Activated CD8-positive, alpha-beta memory T cell treated with anti-CD3 and anti-CD28 coated beads for 4 hours (primary cell): ENCODE results near the gene USP34.

ENCODE experiments used
- DNase-seq, 2 donors: peaks; one replicate each; pipeline ENCODE4 v3.0.0-alpha.2; 2020; ENCODE audit warnings: low read depth in 2 of 2

Gene USP34

DNA sequence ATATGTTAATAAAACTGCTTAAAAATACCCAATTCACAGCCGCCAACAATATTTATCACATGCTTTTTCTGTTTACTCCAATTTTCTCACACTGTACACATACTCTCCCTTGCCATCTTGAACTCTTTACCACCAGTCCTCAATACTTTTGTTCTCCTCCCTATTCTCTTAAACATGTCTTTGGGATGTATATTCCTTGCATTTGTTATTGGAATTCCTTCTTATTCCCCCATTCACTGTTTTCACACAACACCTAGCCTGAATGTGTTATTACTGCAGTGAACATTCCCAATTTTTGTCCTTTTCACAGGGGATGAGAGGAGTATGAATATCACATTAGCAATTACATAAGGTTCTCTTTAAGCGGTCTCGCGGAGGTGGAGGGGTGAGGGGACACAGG, 94.7 kb downstream of the USP34 start:
- no peak for DNase-seq

DNA sequence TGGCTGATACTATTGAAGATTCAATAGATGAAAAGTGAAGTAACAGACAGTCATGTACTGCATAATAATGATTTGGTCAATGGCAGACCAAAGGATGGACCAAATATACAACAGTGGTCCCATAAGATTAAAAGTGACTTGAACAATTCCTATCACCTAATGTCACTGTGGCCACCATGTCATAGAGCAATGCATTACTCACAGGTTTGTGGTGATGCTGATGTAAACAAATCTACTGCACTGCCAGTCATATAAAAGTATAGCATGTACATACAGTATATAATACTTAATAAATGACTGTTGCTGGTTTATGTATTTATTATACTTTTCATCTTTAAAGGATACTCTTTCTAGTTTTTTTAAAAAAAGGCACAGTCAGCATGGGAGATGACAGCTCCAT, 99.9 kb downstream of the USP34 start:
- DNase-seq: no peak

DNA sequence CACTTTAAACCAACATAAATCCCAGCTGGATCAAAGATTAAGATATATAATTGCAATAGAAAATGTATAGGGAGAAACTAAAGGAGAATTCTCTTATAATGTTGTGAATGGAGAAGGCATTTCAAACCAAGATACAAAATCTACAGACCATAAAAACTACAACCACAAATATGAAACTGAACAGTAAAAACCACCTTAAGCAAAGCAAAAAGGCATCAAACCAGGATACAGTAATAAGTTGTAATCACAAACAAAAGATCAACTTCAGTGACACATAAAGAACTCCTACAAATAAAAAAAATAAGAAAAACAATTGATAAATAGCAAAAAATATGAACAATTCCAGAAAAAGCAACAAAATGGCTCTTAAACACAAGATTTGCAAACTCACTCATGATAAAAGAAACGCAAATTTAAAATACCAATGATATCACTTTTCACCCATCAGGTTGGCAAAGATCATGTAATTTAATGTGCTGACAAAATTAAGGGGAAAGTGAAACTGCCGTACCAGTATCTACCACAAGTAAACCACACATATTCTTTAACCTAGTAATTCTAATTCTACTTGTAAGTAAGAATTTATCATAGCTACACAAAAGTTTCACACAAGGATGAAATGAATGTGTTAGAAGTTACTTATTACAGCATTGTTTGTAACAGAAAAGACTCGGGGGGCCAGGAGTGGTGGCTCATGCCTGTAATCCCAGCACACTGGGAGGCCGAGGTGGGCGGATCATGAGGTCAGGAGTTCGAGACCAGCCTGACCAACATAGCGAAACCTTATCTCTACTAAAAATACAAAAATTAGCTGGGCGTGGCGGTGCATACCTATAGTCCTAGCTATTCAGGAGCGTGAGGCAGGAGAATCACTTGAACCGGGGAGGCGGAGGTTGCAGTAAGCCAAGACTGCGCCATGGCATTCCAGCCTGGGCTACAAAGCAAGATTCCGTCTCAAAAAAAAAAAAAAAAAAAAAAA, 101.9 kb downstream of the USP34 start:
- DNase-seq: no peak

DNA sequence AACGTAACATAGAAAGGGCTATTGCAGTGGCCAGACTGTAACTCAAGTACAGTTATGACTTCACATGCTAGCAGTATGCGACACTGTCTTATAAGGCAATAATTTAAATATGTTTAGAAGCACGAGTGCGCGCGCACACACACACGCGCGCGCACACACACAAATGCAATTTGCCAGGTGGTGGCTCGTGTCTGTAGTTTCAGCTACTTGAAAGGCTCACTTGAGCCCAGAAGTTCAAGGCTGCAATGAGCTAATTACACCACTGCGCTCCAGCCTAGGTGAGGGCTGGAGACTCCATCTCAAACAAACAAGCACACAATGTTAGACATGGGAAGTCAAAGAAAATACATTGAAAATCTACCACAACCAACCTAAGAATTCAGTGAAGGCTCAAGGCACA, 103.7 kb downstream of the USP34 start:
- no peak for DNase-seq

- DNase-seq: no peak
Measured at GRCh38 chr2:61363580-61363979, 107.3 kb downstream of the USP34 start.

DNA sequence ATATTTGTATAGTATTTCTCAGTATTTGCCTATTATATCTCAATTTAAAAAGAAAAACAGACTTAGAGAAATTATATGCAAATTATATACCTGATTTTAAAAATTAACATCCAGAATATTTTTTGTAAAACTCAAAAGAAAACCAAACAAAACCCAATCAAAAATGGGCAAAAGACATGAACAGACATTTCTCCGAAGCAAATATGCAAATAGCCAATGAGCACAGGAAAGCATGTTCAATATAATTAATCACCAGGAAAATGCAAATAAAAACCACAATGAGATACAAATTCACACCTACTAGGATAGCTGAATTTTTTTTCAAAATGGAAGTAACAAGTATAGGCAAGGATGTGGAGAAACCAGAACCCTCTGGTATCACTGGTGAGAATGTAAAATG, 108.0 kb downstream of the USP34 start:
- no peak for DNase-seq

DNA sequence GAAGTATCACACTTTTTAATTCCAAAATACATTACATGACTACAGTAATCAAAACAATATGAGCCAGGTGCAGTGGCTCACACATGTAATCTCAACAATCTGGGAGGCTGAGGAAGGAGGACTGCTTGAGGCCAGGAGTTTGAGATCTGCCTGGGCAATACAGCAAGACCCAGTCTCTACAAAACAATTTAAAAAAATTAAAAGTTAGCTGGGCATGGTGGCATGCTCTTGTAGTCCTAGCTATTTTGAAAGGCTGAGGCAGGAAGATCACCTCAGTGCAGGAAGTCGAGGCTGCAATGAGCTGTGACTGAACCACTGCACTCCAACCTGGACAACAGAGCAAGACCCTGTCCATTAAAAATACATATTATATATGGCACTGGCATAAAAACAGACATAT, 109.8 kb downstream of the USP34 start:
- no peak for DNase-seq

- DNase-seq: no peak
Measured at GRCh38 chr2:61359058-61359457, 111.8 kb downstream of the USP34 start.

DNA sequence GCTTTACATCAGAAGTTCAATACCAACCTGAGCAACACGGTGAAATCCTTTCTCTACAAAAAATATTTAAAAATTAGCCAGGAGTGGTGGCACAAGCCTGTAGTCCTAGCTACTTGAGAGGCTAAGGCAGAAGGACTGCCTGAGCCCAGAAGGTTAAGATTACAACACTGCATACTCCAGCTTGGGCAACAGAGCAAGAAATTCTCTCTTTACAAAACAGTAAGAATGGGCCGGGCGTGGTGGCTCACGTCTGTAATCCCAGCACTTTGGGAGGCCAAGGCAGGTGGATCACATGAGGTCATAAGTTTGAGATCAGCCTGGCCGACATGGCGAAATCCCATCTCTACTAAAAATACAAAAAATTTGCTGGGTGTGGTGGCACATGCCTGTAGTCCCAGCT, 113.2 kb downstream of the USP34 start:
- no peak for DNase-seq

GRCh38 chr2:61356958-61357350, 113.9 kb downstream of the USP34 start:
- DNase-seq: no peak

- DNase-seq: no peak
Measured at GRCh38 chr2:61356261-61356957, 114.5 kb downstream of the USP34 start.

DNA sequence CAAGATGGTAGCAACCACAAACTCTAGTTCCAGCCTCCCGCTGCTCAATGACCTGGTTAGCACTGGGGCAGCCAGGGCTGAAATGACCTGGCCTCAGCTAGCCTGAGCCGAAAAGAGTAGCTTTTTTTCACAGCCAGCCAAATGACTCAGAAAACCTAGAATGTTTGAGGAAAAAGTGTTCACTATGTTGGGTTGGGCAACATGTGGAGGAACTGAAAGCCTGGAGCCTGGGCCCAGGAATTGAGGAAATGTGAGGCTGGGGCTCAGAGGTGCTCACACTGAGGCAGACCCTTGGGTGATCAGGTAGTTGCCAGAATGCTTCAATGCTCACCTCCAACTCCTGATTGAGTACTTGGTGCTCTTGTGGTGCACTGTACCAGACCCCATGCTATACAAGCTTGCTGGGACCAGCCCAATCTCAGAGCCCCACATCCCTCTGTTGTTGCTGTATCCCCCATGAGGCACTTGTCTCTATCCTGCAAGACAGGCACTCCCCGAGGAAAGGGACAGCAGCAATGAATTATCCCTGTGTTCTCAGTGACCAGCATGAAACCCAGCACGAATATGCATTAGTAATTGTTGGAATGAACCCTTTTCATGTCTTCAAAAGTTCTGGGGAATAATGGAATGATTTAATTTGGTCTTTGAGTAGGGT, 116.2 kb downstream of the USP34 start:
- no peak for DNase-seq

DNA sequence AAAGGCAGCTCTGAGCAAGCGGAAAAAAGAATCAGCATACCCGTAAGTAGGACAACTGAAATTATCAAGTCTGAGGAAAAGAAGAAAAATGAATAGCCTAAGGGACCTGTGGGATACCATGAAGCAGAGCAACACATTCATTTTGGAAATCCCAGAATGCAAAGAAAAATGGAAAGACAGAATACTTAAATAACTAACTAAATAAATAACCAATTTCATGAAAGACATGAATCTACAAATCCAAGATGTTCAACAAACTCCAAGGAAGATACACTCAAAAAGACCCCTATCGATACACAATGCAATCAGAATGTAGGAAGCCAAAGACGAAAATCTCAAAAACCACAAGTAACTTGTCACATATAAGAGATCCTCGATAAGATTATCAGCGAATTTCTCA, 117.0 kb downstream of the USP34 start:
- no peak for DNase-seq

DNA sequence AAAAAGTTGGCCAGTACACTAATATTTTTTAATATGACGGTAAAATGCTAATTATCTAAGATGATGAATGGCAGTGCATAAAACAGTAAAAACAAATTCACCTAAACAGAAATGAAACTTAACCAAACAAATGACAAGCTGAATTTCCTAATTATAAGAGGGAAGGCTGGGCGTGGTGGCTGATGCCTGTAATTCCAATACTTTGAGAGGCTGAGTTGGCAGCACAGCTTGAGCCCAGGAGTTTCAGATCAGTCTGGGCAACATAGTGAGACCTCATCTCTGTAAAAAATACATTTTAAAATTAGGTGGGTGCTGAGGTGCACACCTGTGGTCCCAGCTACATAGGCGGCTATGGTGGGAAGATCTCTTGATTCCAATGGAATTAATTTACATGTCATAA, 120.1 kb downstream of the USP34 start:
- no peak for DNase-seq

- DNase-seq: no peak
Measured at GRCh38 chr2:61343141-61343540, 127.7 kb downstream of the USP34 start.

- no peak for DNase-seq
Measured at GRCh38 chr2:61340242-61340641, 130.6 kb downstream of the USP34 start.

DNA sequence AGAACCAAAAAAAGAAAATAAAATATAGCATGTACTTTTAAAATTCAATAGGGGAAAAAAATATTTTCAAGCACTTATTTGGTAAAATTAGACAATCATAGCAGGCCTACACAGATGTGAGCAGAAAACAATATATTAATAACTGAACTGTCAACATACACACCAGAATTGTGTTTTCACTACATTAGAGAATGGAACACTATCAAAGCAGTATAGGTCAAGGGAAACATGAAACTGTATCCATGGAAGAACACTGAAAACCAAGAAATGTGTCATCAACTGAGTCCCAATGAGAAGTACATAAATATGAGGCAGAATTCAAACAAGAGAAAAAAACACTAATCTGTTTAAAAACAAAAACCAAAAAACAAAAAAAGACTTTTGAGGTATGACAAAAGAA, 132.4 kb downstream of the USP34 start:
- DNase-seq: no peak

DNA sequence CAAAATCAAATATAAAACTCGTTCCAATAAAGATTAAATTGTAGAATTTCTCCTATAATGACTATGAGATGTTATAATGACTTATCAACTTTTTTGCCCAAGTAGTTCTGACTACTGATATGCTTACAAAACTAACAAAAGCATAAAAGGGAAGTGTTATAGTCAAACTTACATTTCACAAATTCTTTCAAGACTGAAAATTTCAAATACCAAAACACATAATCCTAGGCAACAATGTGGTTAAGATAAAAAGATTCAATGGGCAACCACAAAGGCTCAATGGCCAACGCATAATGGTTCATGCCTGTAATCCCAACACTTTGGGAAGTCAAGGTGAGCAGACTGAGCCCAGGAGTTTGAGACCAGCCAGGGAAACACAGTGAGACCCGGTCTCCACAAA, 135.7 kb downstream of the USP34 start:
- DNase-seq: no peak

DNA sequence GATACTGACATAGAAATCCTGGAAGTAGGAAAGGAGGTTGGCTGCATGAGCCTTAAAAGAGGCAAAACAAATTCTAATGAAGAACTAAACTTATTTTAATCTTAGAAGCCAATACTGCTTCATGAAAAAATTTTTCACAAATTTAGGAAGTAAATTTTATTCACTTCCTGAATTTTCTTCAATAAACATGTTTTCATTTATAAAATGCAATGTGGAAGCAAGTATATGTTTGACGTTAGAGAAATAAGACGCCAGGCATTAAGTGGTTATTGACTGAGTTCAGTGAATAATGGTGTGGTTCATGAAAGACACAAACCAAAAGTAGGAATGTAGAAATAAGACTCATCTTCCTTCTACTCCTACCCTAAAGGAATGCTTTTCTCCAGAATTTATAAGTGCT, 136.4 kb downstream of the USP34 start:
- no peak for DNase-seq

DNA sequence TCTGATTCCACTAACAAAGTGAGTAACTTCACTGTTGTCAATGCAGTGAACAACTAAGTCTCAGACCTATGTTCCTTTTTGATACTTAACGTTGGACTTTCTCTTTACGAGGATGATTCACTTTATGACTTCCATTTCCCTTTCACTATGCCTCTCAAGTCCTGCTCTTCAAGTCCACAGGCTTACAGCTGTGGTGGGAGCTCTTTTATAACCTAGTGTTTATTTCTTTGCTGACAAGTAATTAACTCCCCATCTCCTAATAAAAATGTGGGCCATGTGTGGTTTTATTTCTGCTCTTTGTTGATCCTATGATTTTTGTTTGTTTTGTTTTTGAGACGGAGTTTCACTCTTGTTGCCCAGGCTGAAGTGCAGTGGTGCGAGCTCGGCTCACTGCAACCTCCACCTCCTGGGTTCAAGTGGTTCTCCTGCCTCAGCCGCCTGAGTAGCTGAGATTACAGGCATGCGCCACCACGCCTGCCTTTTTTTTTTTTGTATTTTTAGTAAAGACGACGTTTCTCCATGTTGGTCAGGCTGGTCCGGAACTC, 142.1 kb downstream of the USP34 start:
- DNase-seq: no peak

GRCh38 chr2:61327173-61327572, 143.7 kb downstream of the USP34 start:
- no peak for DNase-seq

GRCh38 chr2:61326423-61326822, 144.5 kb downstream of the USP34 start:
- DNase-seq: no peak
